H9 (cell line): ENCODE results near the gene CELF6. TPM values are rescaled to one million over a fixed set of nuclear protein-coding genes. Genes with fewer than 3 reads are reported as not detected.

ENCODE experiments used
- DNase-seq: peaks from one replicate; pipeline ENCODE4 v3.0.0-alpha.2; 2017
- H2AFZ ChIP-seq: one replicate; pipeline ENCODE4 v1.6.1; 2013; ENCODE audit warnings: mild to moderate bottlenecking, low read length, control low read depth, moderate library complexity
- H2AK5ac ChIP-seq: 2 replicates; pipeline ENCODE4 v1.6.1; 2013; ENCODE audit warnings: low read length, control low read depth, mixed read lengths; ENCODE audit not compliant: insufficient read length
- H2BK120ac ChIP-seq: one replicate; pipeline ENCODE4 v1.6.1; 2013; ENCODE audit warnings: low read depth, mild to moderate bottlenecking, low read length, control low read depth, inconsistent platforms; ENCODE audit not compliant: poor library complexity, severe bottlenecking
- H2BK12ac ChIP-seq: 2 replicates; pipeline ENCODE4 v1.6.1; 2013; ENCODE audit warnings: low read length, control low read depth, mixed read lengths, low read depth; ENCODE audit not compliant: insufficient read length
- H2BK15ac ChIP-seq: 2 replicates; pipeline ENCODE4 v1.6.1; 2013; ENCODE audit warnings: low read depth, low read length, control low read depth
- H2BK20ac ChIP-seq: one replicate; pipeline ENCODE4 v1.6.1; 2013; ENCODE audit warnings: low read depth, mild to moderate bottlenecking, low read length, control low read depth, inconsistent platforms; ENCODE audit not compliant: poor library complexity, severe bottlenecking
- H2BK5ac ChIP-seq: 2 replicates; pipeline ENCODE4 v1.6.1; 2013; ENCODE audit warnings: low read length, control low read depth, mixed read lengths; ENCODE audit not compliant: insufficient read length
- H3K14ac ChIP-seq: 2 replicates; pipeline ENCODE4 v1.6.1; 2013; ENCODE audit warnings: low read length, control low read depth; ENCODE audit not compliant: insufficient read depth
- H3K18ac ChIP-seq: 2 replicates; pipeline ENCODE4 v1.6.1; 2013; ENCODE audit warnings: low read depth, mild to moderate bottlenecking, mixed read lengths, low read length, control low read depth; ENCODE audit not compliant: insufficient read length
- H3K23ac ChIP-seq: 2 replicates; pipeline ENCODE4 v1.6.1; 2013; ENCODE audit warnings: low read length, control low read depth, mixed read lengths, low read depth; ENCODE audit not compliant: insufficient read length
- H3K23me2 ChIP-seq: 2 replicates; pipeline ENCODE4 v1.6.1; 2013; ENCODE audit warnings: low read depth, mild to moderate bottlenecking, mixed read lengths, low read length, control low read depth; ENCODE audit not compliant: insufficient read length, poor library complexity, severe bottlenecking
- H3K27ac ChIP-seq: 2 replicates; pipeline ENCODE4 v1.5.1; 2013; ENCODE audit warnings: low read length, control low read depth, mixed read lengths, low read depth; ENCODE audit not compliant: insufficient read length
- H3K27me3 ChIP-seq: 2 replicates; pipeline ENCODE4 v1.6.1; 2013; ENCODE audit warnings: low read length, control low read depth, inconsistent platforms; ENCODE audit not compliant: insufficient read depth
- H3K4ac ChIP-seq: 2 replicates; pipeline ENCODE4 v1.6.1; 2013; ENCODE audit warnings: low read depth, mild to moderate bottlenecking, control low read depth, inconsistent platforms, low read length, moderate library complexity
- H3K4me1 ChIP-seq: 2 replicates; pipeline ENCODE4 v1.6.1; 2013; ENCODE audit warnings: low read length, control low read depth, inconsistent platforms; ENCODE audit not compliant: insufficient read depth
- H3K4me2 ChIP-seq: 2 replicates; pipeline ENCODE4 v1.6.1; 2013; ENCODE audit warnings: low read length, control low read depth, mixed read lengths; ENCODE audit not compliant: insufficient read length, insufficient read depth
- H3K56ac ChIP-seq: 2 replicates; pipeline ENCODE4 v1.6.1; 2013; ENCODE audit warnings: low read depth, mild to moderate bottlenecking, mixed read lengths, low read length, control low read depth; ENCODE audit not compliant: insufficient read length
- H3K79me1 ChIP-seq: 2 replicates; pipeline ENCODE4 v1.6.1; 2013; ENCODE audit warnings: low read depth, mild to moderate bottlenecking, moderate library complexity, low read length, control low read depth, inconsistent platforms; ENCODE audit not compliant: insufficient read depth, poor library complexity, severe bottlenecking
- H3K79me2 ChIP-seq: 2 replicates; pipeline ENCODE4 v1.6.1; 2013; ENCODE audit warnings: low read length, control low read depth, inconsistent platforms; ENCODE audit not compliant: insufficient read depth
- H3K9ac ChIP-seq: 2 replicates; pipeline ENCODE4 v1.6.1; 2013; ENCODE audit warnings: low read length, control low read depth, mixed read lengths; ENCODE audit not compliant: insufficient read length; ENCODE audit errors: extremely low read depth
- H3K9me3 ChIP-seq: one replicate; pipeline ENCODE4 v1.6.1; 2013; ENCODE audit warnings: low read depth, low read length, inconsistent platforms; ENCODE audit not compliant: control insufficient read depth
- H3T11ph ChIP-seq: one replicate; pipeline ENCODE4 v1.6.1; 2013; ENCODE audit warnings: mild to moderate bottlenecking, low read length, control low read depth, inconsistent platforms
- H4K20me1 ChIP-seq: one replicate; pipeline ENCODE4 v1.6.1; 2013; ENCODE audit not compliant: control insufficient read depth, insufficient read length, insufficient read depth
- H4K5ac ChIP-seq: 2 replicates; pipeline ENCODE4 v1.6.1; 2013; ENCODE audit warnings: low read depth, mild to moderate bottlenecking, mixed read lengths, low read length, control low read depth; ENCODE audit not compliant: insufficient read length
- H4K8ac ChIP-seq: replicated peaks from 2 replicates; pipeline ENCODE4 v1.6.1; 2013; ENCODE audit warnings: low read length, control low read depth, mixed read lengths, low read depth; ENCODE audit not compliant: insufficient read length
- H4K91ac ChIP-seq: 2 replicates; pipeline ENCODE4 v1.6.1; 2013; ENCODE audit warnings: low read depth, mild to moderate bottlenecking, moderate library complexity, mixed read lengths, low read length, control low read depth; ENCODE audit not compliant: insufficient read length
- H3K27ac Mint-ChIP-seq, 3 experiments: 2 replicates in 2 of 3; 3 replicates in 1 of 3; pipeline ENCODE4 v1.8.0; 2020 to 2021; ENCODE audit warnings: mixed read lengths in 3 of 3, mild to moderate bottlenecking in 1 of 3, moderate library complexity in 1 of 3
- H3K27me3 Mint-ChIP-seq: 2 replicates; pipeline ENCODE4 v1.8.0; 2021; ENCODE audit warnings: low read depth, mild to moderate bottlenecking, moderate library complexity, mixed read lengths
- H3K36me3 Mint-ChIP-seq, 3 experiments: 2 replicates in 2 of 3; 3 replicates in 1 of 3; pipeline ENCODE4 v1.8.0; 2020 to 2021; ENCODE audit warnings: low read depth in 3 of 3, mixed read lengths in 3 of 3; ENCODE audit not compliant: insufficient read depth in 1 of 3
- H3K4me1 Mint-ChIP-seq, 2 experiments: 2 replicates each; pipeline ENCODE4 v1.8.0; 2020; ENCODE audit warnings: mixed read lengths in 2 of 2
- H3K4me3 Mint-ChIP-seq, 2 experiments: 2 replicates in 1 of 2; 3 replicates in 1 of 2; pipeline ENCODE4 v1.8.0; 2020 to 2021; ENCODE audit warnings: mild to moderate bottlenecking in 2 of 2, mixed read lengths in 2 of 2, moderate library complexity in 1 of 2
- H3K9me3 Mint-ChIP-seq, 2 experiments: 2 replicates in 1 of 2; 3 replicates in 1 of 2; pipeline ENCODE4 v1.8.0; 2020; ENCODE audit warnings: mild to moderate bottlenecking in 2 of 2, mixed read lengths in 2 of 2, moderate library complexity in 1 of 2
- WGBS: extraction: QIAGEN DNeasy Blood & Tissue Kit; methylation state at CpG from one replicate; pipeline ENCODE4 v1.1.7; 2013; ENCODE audit warnings: missing lambda C conversion rate, low lambda C conversion rate, mixed read lengths; ENCODE audit not compliant: insufficient read length; ENCODE audit errors: extremely low coverage; 5-methylcytosine and 5-hydroxymethylcytosine counted together
- total RNA-seq: library from RNA; stranded (reverse); gene quantifications from 2 replicates; pipeline ENCODE4 v1.2.1, GENCODE V29; 2021
- TF ChIP-seq, protein P1 (sequence below): fragments of 200-600 bp; sonication (generic); conservative IDR thresholded peaks from 3 replicates; pipeline ENCODE4 v1.8.0; 2021; ENCODE audit warnings: antibody characterized with exemption, mild to moderate bottlenecking

CELF6 gene
- total RNA-seq, 1 experiment from 2014 or later = 0.13 TPM

DNA sequence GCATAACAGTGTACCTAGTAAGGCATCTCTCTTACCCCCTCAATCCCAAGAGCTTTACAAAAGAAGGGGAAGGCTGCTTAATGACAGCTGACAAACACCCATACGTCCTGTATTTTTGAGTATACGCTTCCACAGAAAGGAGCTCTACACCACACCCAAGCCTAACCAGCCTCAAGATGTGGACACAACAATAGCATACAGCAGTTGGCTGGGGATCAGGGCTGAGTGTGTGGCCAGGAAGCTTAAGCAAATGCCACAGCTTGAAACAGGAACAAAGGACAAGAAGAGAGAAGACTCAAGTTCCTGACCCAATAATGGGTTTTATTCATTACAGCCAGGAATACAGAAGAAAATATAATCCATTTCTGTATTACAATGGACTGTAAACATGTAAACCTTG lies 48.9 kb upstream of the CELF6 start:
- TF ChIP-seq, protein P1, sequence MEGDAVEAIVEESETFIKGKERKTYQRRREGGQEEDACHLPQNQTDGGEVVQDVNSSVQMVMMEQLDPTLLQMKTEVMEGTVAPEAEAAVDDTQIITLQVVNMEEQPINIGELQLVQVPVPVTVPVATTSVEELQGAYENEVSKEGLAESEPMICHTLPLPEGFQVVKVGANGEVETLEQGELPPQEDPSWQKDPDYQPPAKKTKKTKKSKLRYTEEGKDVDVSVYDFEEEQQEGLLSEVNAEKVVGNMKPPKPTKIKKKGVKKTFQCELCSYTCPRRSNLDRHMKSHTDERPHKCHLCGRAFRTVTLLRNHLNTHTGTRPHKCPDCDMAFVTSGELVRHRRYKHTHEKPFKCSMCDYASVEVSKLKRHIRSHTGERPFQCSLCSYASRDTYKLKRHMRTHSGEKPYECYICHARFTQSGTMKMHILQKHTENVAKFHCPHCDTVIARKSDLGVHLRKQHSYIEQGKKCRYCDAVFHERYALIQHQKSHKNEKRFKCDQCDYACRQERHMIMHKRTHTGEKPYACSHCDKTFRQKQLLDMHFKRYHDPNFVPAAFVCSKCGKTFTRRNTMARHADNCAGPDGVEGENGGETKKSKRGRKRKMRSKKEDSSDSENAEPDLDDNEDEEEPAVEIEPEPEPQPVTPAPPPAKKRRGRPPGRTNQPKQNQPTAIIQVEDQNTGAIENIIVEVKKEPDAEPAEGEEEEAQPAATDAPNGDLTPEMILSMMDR = no peak
- Histone ChIP-seq H3K79me1 (peaks cover 3% of the 10 kb centered on the region), H3K18ac (no peak overlapping the region), H3K27me3 (no peaks in the 10 kb centered on the region), H4K20me1 (no peaks in the 10 kb centered on the region), H2AK5ac (no peak overlapping the region), H2AFZ (no peak overlapping the region), H3K9ac (no peak overlapping the region), H3K23me2 (no peaks in the 10 kb centered on the region), H3K4me1 (no peaks in the 10 kb centered on the region), H3K23ac (no peak overlapping the region), H3K56ac (no peak overlapping the region), H4K8ac (no peak overlapping the region), H3T11ph (no peak overlapping the region), H2BK20ac (no peak overlapping the region), H2BK5ac (no peak overlapping the region), H3K79me2 (peaks cover 2% of the 10 kb centered on the region; the same call in 1 of the 2 replicates), H3K4me2 (no peak overlapping the region), H4K5ac (no peak overlapping the region), H3K27ac (no peak overlapping the region), H4K91ac (no peak overlapping the region), H2BK12ac (no peak overlapping the region), H3K9me3 (no peaks in the 10 kb centered on the region), H2BK120ac (no peak overlapping the region), H3K4ac (no peak overlapping the region), H2BK15ac (no peak overlapping the region), H3K14ac (no peak overlapping the region)
- no peaks in the 10 kb centered on the region for H3K9me3 Mint-ChIP-seq
- no peak for DNase-seq
- H3K4me3 Mint-ChIP-seq = no peak overlapping the region
- no peaks in the 10 kb centered on the region for H3K4me1 Mint-ChIP-seq
- peaks cover 0 to 7% (median 5%) of the 10 kb centered on the region in 3 experiments; a peak in 3 of 7 replicates for H3K36me3 Mint-ChIP-seq
- H3K27me3 Mint-ChIP-seq = no peaks in the 10 kb centered on the region
- no peak overlapping the region for H3K27ac Mint-ChIP-seq
- WGBS = no CpG with 5 or more reads among the region's 2 CpGs
